HG03342 (cell line): ENCODE data around the gene KIAA1549.

Experiments used
- ATAC-seq: cut with Tn5 transposase; IDR thresholded peaks from one replicate; pipeline ENCODE4 v1.9.1; 2021; ENCODE audit warnings: mild to moderate bottlenecking, moderate library complexity; ENCODE audit not compliant: unreplicated experiment

KIAA1549 gene

GRCh38 chr7:138975343-138976104, 5.7 kb downstream of the KIAA1549 start:
- ATAC-seq, result no peak

- ATAC-seq, result no peak
These were observed 6.4 kb downstream of the KIAA1549 start for GRCh38 chr7:138974675-138975292.

GRCh38 chr7:138974103-138974502, 7.1 kb downstream of the KIAA1549 start:
- no peak for ATAC-seq

- no peak for ATAC-seq
These were observed 10.2 kb downstream of the KIAA1549 start for GRCh38 chr7:138970952-138971351.

- no peak for ATAC-seq
These were observed 10.7 kb downstream of the KIAA1549 start for GRCh38 chr7:138970446-138970845.

- ATAC-seq, result no peak
These were observed 14.0 kb downstream of the KIAA1549 start for GRCh38 chr7:138967159-138967558.

- ATAC-seq, result no peak
These were observed 16.4 kb downstream of the KIAA1549 start for GRCh38 chr7:138964624-138965436.

- no peak for ATAC-seq
These were observed 17.5 kb downstream of the KIAA1549 start for GRCh38 chr7:138963675-138964074.

- no peak for ATAC-seq
These were observed 18.5 kb downstream of the KIAA1549 start for GRCh38 chr7:138962561-138963270.

GRCh38 chr7:138961159-138961558, 20.0 kb downstream of the KIAA1549 start:
- ATAC-seq, result no peak

GRCh38 chr7:138958391-138958956, 22.7 kb downstream of the KIAA1549 start:
- no peak for ATAC-seq

- ATAC-seq, result no peak
These were observed 23.3 kb downstream of the KIAA1549 start for GRCh38 chr7:138957753-138958390.

GRCh38 chr7:138957217-138957616, 24.0 kb downstream of the KIAA1549 start:
- ATAC-seq, result no peak

GRCh38 chr7:138954545-138955475, 26.4 kb downstream of the KIAA1549 start:
- no peak for ATAC-seq

- ATAC-seq, result no peak
These were observed 28.4 kb downstream of the KIAA1549 start for GRCh38 chr7:138952791-138953190.

- ATAC-seq, result no peak
These were observed 29.2 kb downstream of the KIAA1549 start for GRCh38 chr7:138951953-138952352.

- no peak for ATAC-seq
These were observed 31.6 kb downstream of the KIAA1549 start for GRCh38 chr7:138949421-138950088.

GRCh38 chr7:138948403-138948802, 32.8 kb downstream of the KIAA1549 start:
- peak; percentile 62 for ATAC-seq

GRCh38 chr7:138945821-138946220, 35.4 kb downstream of the KIAA1549 start:
- no peak for ATAC-seq
